ENCODE results near the gene SLC12A4. TPM values are rescaled to one million over a fixed set of nuclear protein-coding genes. Genes with fewer than 3 reads are reported as not detected.
A peak's percentile ranks its signal among the peaks of the same experiment; 100 is the strongest.

SLC12A4 gene
- total and polyA plus RNA-seq, 2 of the 13 experiments (the other 11 are each of a cell fraction or from before 2014, with no cell fraction given): 65.1 to 84.3 TPM

- TF ChIP-seq, protein P1, sequence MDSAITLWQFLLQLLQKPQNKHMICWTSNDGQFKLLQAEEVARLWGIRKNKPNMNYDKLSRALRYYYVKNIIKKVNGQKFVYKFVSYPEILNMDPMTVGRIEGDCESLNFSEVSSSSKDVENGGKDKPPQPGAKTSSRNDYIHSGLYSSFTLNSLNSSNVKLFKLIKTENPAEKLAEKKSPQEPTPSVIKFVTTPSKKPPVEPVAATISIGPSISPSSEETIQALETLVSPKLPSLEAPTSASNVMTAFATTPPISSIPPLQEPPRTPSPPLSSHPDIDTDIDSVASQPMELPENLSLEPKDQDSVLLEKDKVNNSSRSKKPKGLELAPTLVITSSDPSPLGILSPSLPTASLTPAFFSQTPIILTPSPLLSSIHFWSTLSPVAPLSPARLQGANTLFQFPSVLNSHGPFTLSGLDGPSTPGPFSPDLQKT (CRISPR knock-in tag; IDR thresholded peaks at IDR 0.05; ENCODE audit: borderline replicate concordance): no peak
- TF ChIP-seq, protein P2, sequence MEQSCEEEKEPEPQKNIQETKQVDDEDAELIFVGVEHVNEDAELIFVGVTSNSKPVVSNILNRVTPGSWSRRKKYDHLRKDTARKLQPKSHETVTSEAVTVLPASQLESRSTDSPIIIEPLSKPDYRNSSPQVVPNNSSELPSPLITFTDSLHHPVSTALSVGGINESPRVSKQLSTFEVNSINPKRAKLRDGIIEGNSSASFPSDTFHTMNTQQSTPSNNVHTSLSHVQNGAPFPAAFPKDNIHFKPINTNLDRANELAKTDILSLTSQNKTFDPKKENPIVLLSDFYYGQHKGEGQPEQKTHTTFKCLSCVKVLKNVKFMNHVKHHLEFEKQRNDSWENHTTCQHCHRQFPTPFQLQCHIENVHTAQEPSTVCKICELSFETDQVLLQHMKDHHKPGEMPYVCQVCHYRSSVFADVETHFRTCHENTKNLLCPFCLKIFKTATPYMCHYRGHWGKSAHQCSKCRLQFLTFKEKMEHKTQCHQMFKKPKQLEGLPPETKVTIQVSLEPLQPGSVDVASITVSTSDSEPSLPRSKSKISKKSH (CRISPR knock-in tag; IDR thresholded peaks at IDR 0.05; ENCODE audit: borderline replicate concordance): no peak
- TF ChIP-seq ZNF263 (CRISPR knock-in tag; IDR thresholded peaks at IDR 0.05) (0 out of 2 replicates have a peak, but pooled peaks have one; percentile 31), ZNF572 (CRISPR knock-in tag; IDR thresholded peaks at IDR 0.05) (peak; percentile 61; the same call in 1 of the 2 replicates), NONO (IDR thresholded peaks at IDR 0.05) (no peak), NONO (CRISPR knock-in tag; conservative IDR thresholded peaks at IDR 0.05) (0 out of 2 replicates have a peak, but pooled peaks have one; percentile 17), ZNF674 (CRISPR knock-in tag; IDR thresholded peaks at IDR 0.05; ENCODE audit: low read depth) (no peak), MIER3 (CRISPR knock-in tag; IDR thresholded peaks at IDR 0.05; ENCODE audit: borderline replicate concordance) (no peak), SSRP1 (CRISPR knock-in tag; IDR thresholded peaks at IDR 0.05) (peak; percentile 81; the same call in 1 of the 2 replicates), E2F2 (CRISPR knock-in tag; IDR thresholded peaks at IDR 0.05; ENCODE audit: borderline replicate concordance) (0 out of 2 replicates have a peak, but pooled peaks have one; percentile 54)
Measured at GRCh38 chr16:67954421-67955196, 13.8 kb downstream of the SLC12A4 start (continued).
